Neuronal stem cell (in vitro differentiated cells): ENCODE measurements around the gene ZCCHC7.

Source experiments
- DNase-seq: peaks from one replicate; pipeline ENCODE4 v3.0.0-alpha.2; 2013; ENCODE audit warnings: low spot score
- H2AFZ ChIP-seq: one replicate; pipeline ENCODE4 v1.6.1; 2013; ENCODE audit warnings: mild to moderate bottlenecking, low read length, inconsistent platforms
- H2AK5ac ChIP-seq: 2 replicates; pipeline ENCODE4 v1.6.1; 2013; ENCODE audit warnings: low read depth, mild to moderate bottlenecking, inconsistent platforms, low read length, moderate library complexity, mixed read lengths
- H2BK120ac ChIP-seq: 2 replicates; pipeline ENCODE4 v1.6.1; 2013; ENCODE audit warnings: low read depth, mild to moderate bottlenecking, inconsistent platforms, low read length, moderate library complexity, mixed read lengths
- H2BK12ac ChIP-seq: one replicate; pipeline ENCODE4 v1.6.1; 2013; ENCODE audit warnings: low read length, inconsistent platforms
- H2BK15ac ChIP-seq: 2 replicates; pipeline ENCODE4 v1.6.1; 2013; ENCODE audit warnings: mild to moderate bottlenecking, low read length, inconsistent platforms, mixed read lengths
- H2BK5ac ChIP-seq: one replicate; pipeline ENCODE4 v1.6.1; 2013; ENCODE audit warnings: inconsistent platforms, mild to moderate bottlenecking, low read length, moderate library complexity
- H3K14ac ChIP-seq: one replicate; pipeline ENCODE4 v1.6.1; 2013; ENCODE audit warnings: low read length, inconsistent platforms
- H3K18ac ChIP-seq: 2 replicates; pipeline ENCODE4 v1.6.1; 2013; ENCODE audit warnings: low read length, inconsistent platforms
- H3K23ac ChIP-seq: 2 replicates; pipeline ENCODE4 v1.6.1; 2013; ENCODE audit warnings: low read depth, mild to moderate bottlenecking, mixed read lengths, low read length, inconsistent platforms; ENCODE audit not compliant: poor library complexity
- H3K27ac ChIP-seq: replicated peaks from 3 replicates; pipeline ENCODE4 v1.5.1; 2013; ENCODE audit warnings: low read length, inconsistent platforms
- H3K27me3 ChIP-seq, 3 experiments: 2 replicates each; pipeline ENCODE4 v1.6.1; 2013; ENCODE audit warnings: low read length in 3 of 3, mild to moderate bottlenecking in 2 of 3, inconsistent platforms in 1 of 3, low read depth in 1 of 3, mixed read lengths in 1 of 3, moderate library complexity in 1 of 3; ENCODE audit not compliant: control insufficient read depth in 3 of 3, insufficient read depth in 3 of 3
- H3K36me3 ChIP-seq, 2 donors: replicated peaks in 1 of 2; 2 replicates each; pipeline ENCODE4 v1.6.1; 2013; ENCODE audit warnings: low read length in 2 of 2; ENCODE audit not compliant: control insufficient read depth in 2 of 2, insufficient read depth in 2 of 2
- H3K4ac ChIP-seq: 2 replicates; pipeline ENCODE4 v1.6.1; 2013; ENCODE audit warnings: inconsistent platforms, mild to moderate bottlenecking, low read length, moderate library complexity
- H3K4me1 ChIP-seq, 2 donors: 1 replicate in 1 of 2; 2 replicates in 1 of 2; pipeline ENCODE4 v1.6.1; 2013; ENCODE audit warnings: low read length in 2 of 2, low read depth in 1 of 2; ENCODE audit not compliant: control insufficient read depth in 2 of 2, insufficient read depth in 1 of 2
- H3K4me2 ChIP-seq: one replicate; pipeline ENCODE4 v1.6.1; 2013; ENCODE audit warnings: mild to moderate bottlenecking, low read length, inconsistent platforms; ENCODE audit not compliant: insufficient read depth, poor library complexity, severe bottlenecking
- H3K4me3 ChIP-seq, 2 donors: 2 replicates each; pipeline ENCODE4 v1.5.1; 2013; ENCODE audit warnings: low read length in 2 of 2, mild to moderate bottlenecking in 2 of 2, inconsistent platforms in 1 of 2, moderate library complexity in 1 of 2
- H3K79me1 ChIP-seq: one replicate; pipeline ENCODE4 v1.6.1; 2013; ENCODE audit warnings: low read depth, mild to moderate bottlenecking, inconsistent platforms, low read length, moderate library complexity
- H3K9ac ChIP-seq: one replicate; pipeline ENCODE4 v1.6.1; 2013; ENCODE audit warnings: mild to moderate bottlenecking, low read depth, low read length, inconsistent platforms; ENCODE audit not compliant: poor library complexity
- H3K9me3 ChIP-seq, 2 donors: replicated peaks in 1 of 2; 2 replicates each; pipeline versions ENCODE3 to v1.6.1; 2013; ENCODE audit warnings: low read length in 2 of 2, mild to moderate bottlenecking in 2 of 2, inconsistent platforms in 1 of 2, low read depth in 1 of 2, mixed read lengths in 1 of 2, moderate library complexity in 1 of 2; ENCODE audit not compliant: control insufficient read depth in 2 of 2, insufficient read depth in 1 of 2
- H4K8ac ChIP-seq: one replicate; pipeline ENCODE4 v1.6.1; 2013; ENCODE audit warnings: low read depth, mild to moderate bottlenecking, inconsistent platforms, low read length, moderate library complexity
- H4K91ac ChIP-seq: one replicate; pipeline ENCODE4 v1.6.1; 2013; ENCODE audit warnings: low read length, low read depth, mild to moderate bottlenecking, inconsistent platforms; ENCODE audit not compliant: poor library complexity
- WGBS, 2 donors: extraction: QIAGEN DNeasy Blood & Tissue Kit; methylation state at CpG; one replicate each; pipeline ENCODE4 v1.1.7; 2013; ENCODE audit warnings: missing lambda C conversion rate in 2 of 2, mixed read lengths in 1 of 2; ENCODE audit not compliant: insufficient read length in 2 of 2, insufficient replicate concordance in 1 of 2; ENCODE audit errors: extremely low coverage in 2 of 2; 5-methylcytosine and 5-hydroxymethylcytosine counted together

ZCCHC7 gene

GRCh38 chr9:37209431-37210386 is 89.3 kb downstream of the ZCCHC7 start:
- Histone ChIP-seq H3K18ac (no peak overlapping the region), H3K27ac (no peak overlapping the region), H2BK5ac (no peak overlapping the region), H3K14ac (no peak overlapping the region), H3K4me3 (no peak overlapping the region), H2AFZ (no peak overlapping the region), H2BK15ac (no peak overlapping the region), H3K4me1 (peaks cover 1 to 14% of the 10 kb centered on the region in 2 donors), H3K9ac (no peak overlapping the region), H3K36me3 (peaks cover 0 to 28% of the 10 kb centered on the region in 2 donors), H3K79me1 (no peaks in the 10 kb centered on the region), H2BK12ac (no peak overlapping the region), H3K27me3 (no peaks in the 10 kb centered on the region), H3K4ac (no peak overlapping the region), H3K23ac (no peak overlapping the region), H2BK120ac (no peak overlapping the region), H2AK5ac (no peak overlapping the region), H4K91ac (no peak overlapping the region), H3K4me2 (no peak overlapping the region), H4K8ac (no peak overlapping the region), H3K9me3 (peaks cover 0 to 5% of the 10 kb centered on the region in 2 donors)
- WGBS, 2 donors, result no CpG with 5 or more reads among the region's 2 CpGs
- no peak for DNase-seq

- no peak for DNase-seq
- Histone ChIP-seq H2BK120ac (no peak overlapping the region), H3K23ac (no peak overlapping the region), H3K4ac (no peak overlapping the region), H3K9me3 (no peaks in the 10 kb centered on the region), H2AK5ac (no peak overlapping the region), H2BK12ac (no peak overlapping the region), H3K27me3 (no peaks in the 10 kb centered on the region), H4K8ac (no peak overlapping the region), H2BK5ac (no peak overlapping the region), H3K27ac (no peak overlapping the region), H3K4me2 (no peak overlapping the region), H3K9ac (no peak overlapping the region), H3K18ac (no peak overlapping the region), H3K36me3 (peaks cover 0 to 28% of the 10 kb centered on the region in 2 donors), H3K79me1 (no peaks in the 10 kb centered on the region), H3K4me1 (peaks cover 1 to 19% of the 10 kb centered on the region in 2 donors), H2BK15ac (no peak overlapping the region), H3K4me3 (no peak overlapping the region), H4K91ac (no peak overlapping the region), H3K14ac (no peak overlapping the region), H2AFZ (no peak overlapping the region)
- no CpG with 5 or more reads among the region's 3 CpGs for WGBS, 2 donors
These were observed 90.6 kb downstream of the ZCCHC7 start for GRCh38 chr9:37210737-37211523.

DNA sequence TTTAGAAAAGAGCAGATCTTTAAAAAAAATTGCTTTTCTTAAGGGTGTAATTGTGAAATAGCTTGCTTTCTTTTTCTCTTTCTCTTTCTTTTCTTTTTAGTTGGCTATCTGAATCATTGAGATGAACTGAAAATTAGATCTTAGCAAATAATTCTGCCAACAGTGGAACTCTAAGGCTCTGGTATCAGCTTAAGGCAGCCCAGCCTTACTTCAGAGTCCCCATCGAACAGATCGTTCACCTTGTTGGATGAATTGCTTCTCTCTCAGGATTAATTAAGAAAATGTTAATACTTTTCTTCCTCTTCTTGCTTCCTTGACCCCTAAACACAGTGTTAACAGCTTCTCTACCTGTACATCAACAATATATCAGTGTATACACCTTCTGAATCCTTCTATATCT is 92.1 kb downstream of the ZCCHC7 start:
- DNase-seq, result no peak
- no CpG with 5 or more reads among the region's 2 CpGs for WGBS, 2 donors
- H3K18ac ChIP-seq, result no peak overlapping the region

GRCh38 chr9:37215381-37215780 is 95.0 kb downstream of the ZCCHC7 start:
- WGBS, 2 donors, result no CpG with 5 or more reads among the region's 4 CpGs
- Histone ChIP-seq H2BK12ac (no peak overlapping the region), H3K4me3 (no peak overlapping the region), H3K4me1 (peaks cover 0 to 13% of the 10 kb centered on the region in 2 donors), H3K23ac (no peak overlapping the region), H4K8ac (no peak overlapping the region), H3K4ac (no peak overlapping the region), H3K27ac (no peak overlapping the region), H3K9ac (no peak overlapping the region), H2BK120ac (no peak overlapping the region), H3K14ac (no peak overlapping the region), H3K79me1 (no peaks in the 10 kb centered on the region), H2AFZ (no peak overlapping the region), H2BK15ac (no peak overlapping the region), H3K9me3 (peaks cover 0 to 5% of the 10 kb centered on the region in 2 donors), H2AK5ac (no peak overlapping the region), H3K18ac (no peak overlapping the region), H4K91ac (no peak overlapping the region), H2BK5ac (no peak overlapping the region), H3K4me2 (no peak overlapping the region), H3K36me3 (peaks cover 0 to 3% of the 10 kb centered on the region in 2 donors), H3K27me3 (no peaks in the 10 kb centered on the region)
- no peak for DNase-seq

More for the DNA sequence above, 92.1 kb downstream of the ZCCHC7 start:
- Histone ChIP-seq H3K4me3 (no peak overlapping the region), H2BK5ac (no peak overlapping the region), H3K79me1 (no peaks in the 10 kb centered on the region), H3K27me3 (no peaks in the 10 kb centered on the region), H3K9me3 (no peaks in the 10 kb centered on the region), H4K8ac (no peak overlapping the region), H2BK12ac (no peak overlapping the region), H3K14ac (no peak overlapping the region), H3K23ac (no peak overlapping the region), H3K27ac (no peak overlapping the region), H3K4me2 (no peak overlapping the region), H2AFZ (no peak overlapping the region), H2BK15ac (no peak overlapping the region), H3K4ac (no peak overlapping the region), H3K36me3 (peaks cover 0 to 17% of the 10 kb centered on the region in 2 donors), H2BK120ac (no peak overlapping the region), H3K4me1 (peaks cover 1 to 19% of the 10 kb centered on the region in 2 donors), H4K91ac (no peak overlapping the region), H2AK5ac (no peak overlapping the region), H3K9ac (no peak overlapping the region)
